Hepatocyte (in vitro differentiated cells): ENCODE data around the gene SPATS2. TPM values are rescaled to one million over a fixed set of nuclear protein-coding genes. Genes with fewer than 3 reads are reported as not detected.
A peak's percentile ranks its signal among the peaks of the same experiment; 100 is the strongest.

Experiments used
- DNase-seq: peaks from one replicate; pipeline ENCODE4 v3.0.0-alpha.2; 2016; ENCODE audit warnings: low spot score
- H2AFZ ChIP-seq: fragments of 200-600 bp; sonication (generic); 2 replicates; pipeline ENCODE4 v1.6.0; 2016; ENCODE audit warnings: antibody characterized with exemption, mild to moderate bottlenecking
- H3K27ac ChIP-seq: fragments of 200-600 bp; sonication (generic); 2 replicates; pipeline ENCODE4 v1.5.1; 2016; ENCODE audit warnings: mild to moderate bottlenecking
- H3K27me3 ChIP-seq: fragments of 200-600 bp; sonication (generic); 2 replicates; pipeline ENCODE4 v1.6.1; 2016
- H3K36me3 ChIP-seq: fragments of 200-600 bp; sonication (generic); replicated peaks from 2 replicates; pipeline ENCODE4 v1.5.1; 2016; ENCODE audit warnings: low read depth; ENCODE audit not compliant: insufficient read depth
- H3K4me1 ChIP-seq: fragments of 200-600 bp; sonication (generic); 2 replicates; pipeline ENCODE4 v1.5.1; 2016; ENCODE audit warnings: mild to moderate bottlenecking, moderate library complexity; ENCODE audit not compliant: insufficient read depth
- H3K4me2 ChIP-seq: fragments of 200-600 bp; sonication (generic); 2 replicates; pipeline ENCODE4 v1.6.0; 2016
- H3K4me3 ChIP-seq: fragments of 200-600 bp; sonication (generic); 2 replicates; pipeline ENCODE4 v1.5.1; 2016; ENCODE audit warnings: mild to moderate bottlenecking
- H3K79me2 ChIP-seq: fragments of 200-600 bp; sonication (generic); 2 replicates; pipeline ENCODE4 v1.6.0; 2017; ENCODE audit warnings: mild to moderate bottlenecking
- H3K9me2 ChIP-seq: fragments of 200-600 bp; sonication (generic); replicated peaks from 2 replicates; pipeline ENCODE4 v1.6.0; 2017; ENCODE audit warnings: mild to moderate bottlenecking; ENCODE audit not compliant: insufficient read depth
- H3K9me3 ChIP-seq: fragments of 200-600 bp; sonication (generic); 2 replicates; pipeline ENCODE4 v1.5.1; 2016; ENCODE audit warnings: low read depth, mild to moderate bottlenecking
- H4K20me1 ChIP-seq: fragments of 200-600 bp; sonication (generic); 2 replicates; pipeline ENCODE4 v1.6.0; 2016; ENCODE audit warnings: mild to moderate bottlenecking; ENCODE audit not compliant: insufficient read depth, poor library complexity, severe bottlenecking
- CTCF ChIP-seq: fragments of 200-600 bp; sonication (generic); IDR thresholded peaks from 2 replicates; pipeline ENCODE4 v1.5.1; 2016; ENCODE audit warnings: antibody characterized with exemption, mild to moderate bottlenecking; ENCODE audit not compliant: poor library complexity
- EZH2 ChIP-seq: fragments of 200-600 bp; sonication (generic); IDR thresholded peaks from 2 replicates; pipeline ENCODE4 v1.6.1; 2016; ENCODE audit warnings: antibody characterized with exemption, mild to moderate bottlenecking, borderline replicate concordance
- EZH2phosphoT487 ChIP-seq: fragments of 200-600 bp; sonication (generic); IDR thresholded peaks from one replicate; pipeline ENCODE4 v1.6.1; 2018; ENCODE audit warnings: antibody characterized with exemption, mild to moderate bottlenecking, low read depth, moderate library complexity; ENCODE audit not compliant: unreplicated experiment, severe bottlenecking
- WGBS: methylation state at CpG from one replicate; pipeline ENCODE4 v1.1.6; 2016; ENCODE audit warnings: low lambda C conversion rate; ENCODE audit errors: missing lambda C conversion rate; 5-methylcytosine and 5-hydroxymethylcytosine counted together
- polyA plus RNA-seq: library from polyadenylated mRNA; unstranded; fragments of >200 nt; fragmentation: Nextera tagmentation; extraction: Ambion mirVana; gene quantifications from 2 replicates; pipeline ENCODE4 v1.2.1, GENCODE V29; 2016
- total RNA-seq: library from RNA; depleted of rRNA; stranded (reverse); fragments of >200 nt; gene quantifications from 2 replicates; pipeline ENCODE4 v1.2.3, GENCODE V29; 2014

The SPATS2 gene
- total and polyA plus RNA-seq, 2 experiments from 2014 or later: 24.9 to 39.8 TPM

DNA sequence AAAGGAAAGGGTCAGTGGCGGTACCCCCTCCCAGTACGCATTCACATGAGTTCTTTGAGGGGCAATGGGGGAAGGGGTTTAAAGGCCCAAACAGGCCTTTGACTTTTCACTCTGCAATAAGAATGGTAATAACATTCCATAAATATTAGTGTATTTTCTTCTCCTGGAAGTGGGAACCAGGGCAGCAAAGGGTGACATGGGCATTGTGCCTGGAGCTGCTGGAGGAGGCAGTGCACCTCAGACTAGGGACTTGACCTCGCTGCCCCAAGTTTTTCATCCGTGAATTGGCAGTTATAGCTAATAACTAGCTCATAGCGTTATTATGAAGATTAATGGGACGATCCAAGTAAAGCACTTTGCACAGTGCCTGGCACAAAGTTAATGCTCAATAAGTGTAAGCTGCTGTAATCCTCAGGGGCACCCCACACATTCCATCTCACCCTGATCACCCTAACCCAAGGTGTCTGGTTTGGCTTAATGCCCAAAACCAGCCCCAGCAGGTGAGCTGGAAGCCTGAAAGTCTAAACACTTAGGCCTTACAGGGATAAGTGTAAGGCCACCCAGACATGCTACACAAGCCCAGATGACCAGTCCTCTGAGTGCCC lies 168.8 kb downstream of the SPATS2 start:
- Histone ChIP-seq H3K27me3 (peaks cover 51% of the 10 kb centered on the region), H2AFZ (no peak overlapping the region), H3K9me2 (no peaks in the 10 kb centered on the region)

GRCh38 chr12:49536526-49537071 lies 169.3 kb downstream of the SPATS2 start:
- Histone ChIP-seq H3K79me2 (no peaks in the 10 kb centered on the region), H3K4me1 (peaks cover 15% of the 10 kb centered on the region), H3K4me3 (no peak overlapping the region), H3K27ac (no peak overlapping the region), H3K36me3 (no peaks in the 10 kb centered on the region), H4K20me1 (no peaks in the 10 kb centered on the region), H3K27me3 (peaks cover 51% of the 10 kb centered on the region), H3K4me2 (no peak overlapping the region), H3K9me2 (no peaks in the 10 kb centered on the region), H2AFZ (no peak overlapping the region), H3K9me3 (no peaks in the 10 kb centered on the region)
- 63% methylated on average over 3 of the region's 3 CpGs for WGBS
- DNase-seq: no peak
- TF ChIP-seq EZH2phosphoT487 (no peak), EZH2 (no peak), CTCF (no peak)

More for the DNA sequence above, 168.8 kb downstream of the SPATS2 start:
- DNase-seq: no peak
- Histone ChIP-seq H3K27ac (no peak overlapping the region), H3K9me3 (no peaks in the 10 kb centered on the region), H4K20me1 (no peaks in the 10 kb centered on the region), H3K79me2 (no peaks in the 10 kb centered on the region), H3K4me1 (peaks cover 15% of the 10 kb centered on the region), H3K4me2 (no peak overlapping the region), H3K4me3 (no peak overlapping the region), H3K36me3 (no peaks in the 10 kb centered on the region)
- no peak for TF ChIP-seq EZH2
- no peak for TF ChIP-seq CTCF
- TF ChIP-seq EZH2phosphoT487: no peak
- WGBS: 87% methylated on average over 6 of the region's 6 CpGs

DNA sequence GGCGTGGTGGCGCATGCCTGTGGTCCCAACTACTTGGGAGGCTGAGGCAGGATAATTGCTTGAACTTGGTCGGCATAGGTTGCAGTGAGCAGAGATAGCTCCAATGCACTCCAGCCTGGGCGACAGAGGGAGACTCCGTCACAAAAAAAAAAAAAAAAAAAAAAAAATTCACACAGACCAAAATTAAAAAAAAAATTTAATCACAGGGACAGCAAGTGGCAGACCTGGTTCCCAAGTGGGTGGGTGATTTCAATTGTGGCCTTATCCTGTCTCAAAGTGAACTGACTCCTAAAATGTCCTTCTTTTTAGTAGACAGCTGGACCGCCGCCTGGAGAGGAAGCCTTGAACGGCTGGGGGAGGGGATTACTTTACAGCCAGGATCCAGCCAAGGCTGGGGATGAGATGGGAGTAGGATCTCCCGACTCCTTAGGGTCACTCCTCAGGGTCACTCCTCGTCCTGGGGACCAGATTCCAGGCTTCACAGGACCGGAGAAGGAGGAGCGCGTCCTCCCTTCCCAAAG lies 170.0 kb downstream of the SPATS2 start:
- Histone ChIP-seq H2AFZ (peak overlapping the region; percentile 57), H3K9me3 (no peaks in the 10 kb centered on the region), H4K20me1 (no peaks in the 10 kb centered on the region), H3K9me2 (no peaks in the 10 kb centered on the region), H3K4me3 (peak overlapping the region; percentile 58), H3K4me1 (peaks cover 15% of the 10 kb centered on the region), H3K27ac (no peak overlapping the region), H3K27me3 (peaks cover 51% of the 10 kb centered on the region), H3K79me2 (no peaks in the 10 kb centered on the region), H3K4me2 (peak overlapping the region; percentile 96), H3K36me3 (no peaks in the 10 kb centered on the region)
- DNase-seq: peak; percentile 24
- 22% methylated on average over 13 of the region's 13 CpGs for WGBS
- TF ChIP-seq EZH2phosphoT487: peak; percentile 52
- no peak for TF ChIP-seq CTCF
